Epithelial cell of proximal tubule (primary cell): ENCODE measurements around the gene GRB10. TPM values are rescaled to one million over a fixed set of nuclear protein-coding genes. Genes with fewer than 3 reads are reported as not detected.

Experiments
- DNase-seq: peaks from one replicate; pipeline ENCODE4 v3.0.0-alpha.2; 2011; ENCODE audit warnings: low read depth
- H3K4me3 ChIP-seq: 2 replicates; pipeline ENCODE4 v1.5.1; 2011; ENCODE audit warnings: low read depth, mild to moderate bottlenecking, low read length
- total RNA-seq: library from RNA; depleted of rRNA; stranded (reverse); fragments of >200 nt; gene quantifications from 2 replicates; pipeline ENCODE4 v1.2.3, GENCODE V29; 2015
- TF ChIP-seq, protein P1 (sequence below): conservative IDR thresholded peaks from 2 replicates; pipeline ENCODE4 v1.5.1; 2012; ENCODE audit warnings: low read depth, mild to moderate bottlenecking, low read length

Gene GRB10
- total RNA-seq, 1 donor from 2014 or later: 33.4 TPM

DNA sequence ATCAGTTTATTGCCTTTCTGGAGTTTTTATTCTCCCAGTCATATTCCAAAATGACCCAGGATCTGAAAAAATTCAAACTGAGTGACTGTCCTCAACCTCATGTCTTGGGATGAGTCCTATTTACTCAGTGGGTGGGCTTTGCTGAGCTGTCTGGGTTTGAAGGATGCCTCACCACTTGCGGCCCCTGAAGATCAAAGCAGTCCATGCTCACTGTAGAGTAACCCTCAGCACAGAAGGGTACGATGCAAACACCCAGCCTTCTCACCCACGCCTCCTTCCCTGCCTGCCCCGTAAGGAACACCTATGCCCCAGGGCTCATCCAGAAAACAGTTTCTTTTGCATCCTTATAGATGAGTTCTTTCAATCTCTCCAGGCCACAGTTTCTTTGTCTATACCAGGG, 42.2 kb upstream of the GRB10 start:
- no peak overlapping the region for H3K4me3 ChIP-seq
- no peak for DNase-seq
- TF ChIP-seq, protein P1, sequence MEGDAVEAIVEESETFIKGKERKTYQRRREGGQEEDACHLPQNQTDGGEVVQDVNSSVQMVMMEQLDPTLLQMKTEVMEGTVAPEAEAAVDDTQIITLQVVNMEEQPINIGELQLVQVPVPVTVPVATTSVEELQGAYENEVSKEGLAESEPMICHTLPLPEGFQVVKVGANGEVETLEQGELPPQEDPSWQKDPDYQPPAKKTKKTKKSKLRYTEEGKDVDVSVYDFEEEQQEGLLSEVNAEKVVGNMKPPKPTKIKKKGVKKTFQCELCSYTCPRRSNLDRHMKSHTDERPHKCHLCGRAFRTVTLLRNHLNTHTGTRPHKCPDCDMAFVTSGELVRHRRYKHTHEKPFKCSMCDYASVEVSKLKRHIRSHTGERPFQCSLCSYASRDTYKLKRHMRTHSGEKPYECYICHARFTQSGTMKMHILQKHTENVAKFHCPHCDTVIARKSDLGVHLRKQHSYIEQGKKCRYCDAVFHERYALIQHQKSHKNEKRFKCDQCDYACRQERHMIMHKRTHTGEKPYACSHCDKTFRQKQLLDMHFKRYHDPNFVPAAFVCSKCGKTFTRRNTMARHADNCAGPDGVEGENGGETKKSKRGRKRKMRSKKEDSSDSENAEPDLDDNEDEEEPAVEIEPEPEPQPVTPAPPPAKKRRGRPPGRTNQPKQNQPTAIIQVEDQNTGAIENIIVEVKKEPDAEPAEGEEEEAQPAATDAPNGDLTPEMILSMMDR: no peak

DNA sequence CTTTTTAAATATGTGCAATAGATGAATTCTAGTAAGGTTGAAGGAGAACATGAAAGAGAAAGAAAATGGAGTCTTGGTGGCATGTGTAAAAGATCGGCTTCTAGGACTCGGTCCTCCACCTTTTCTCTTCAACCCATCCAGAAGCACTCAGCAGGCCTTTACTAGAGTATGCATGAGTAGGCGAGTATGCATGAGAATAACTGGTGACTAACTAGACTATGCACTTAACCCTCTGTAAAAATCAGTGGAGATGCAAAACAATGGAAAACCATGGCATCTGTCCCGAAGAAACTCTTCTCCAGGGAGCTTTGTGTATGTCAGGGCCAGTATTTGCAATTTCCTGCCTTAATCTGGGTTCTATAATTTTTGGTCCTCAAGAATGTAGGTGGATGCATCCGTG, 40.0 kb upstream of the GRB10 start:
- TF ChIP-seq, protein P1: no peak
- H3K4me3 ChIP-seq: no peak overlapping the region
- DNase-seq: peak; percentile 69

DNA sequence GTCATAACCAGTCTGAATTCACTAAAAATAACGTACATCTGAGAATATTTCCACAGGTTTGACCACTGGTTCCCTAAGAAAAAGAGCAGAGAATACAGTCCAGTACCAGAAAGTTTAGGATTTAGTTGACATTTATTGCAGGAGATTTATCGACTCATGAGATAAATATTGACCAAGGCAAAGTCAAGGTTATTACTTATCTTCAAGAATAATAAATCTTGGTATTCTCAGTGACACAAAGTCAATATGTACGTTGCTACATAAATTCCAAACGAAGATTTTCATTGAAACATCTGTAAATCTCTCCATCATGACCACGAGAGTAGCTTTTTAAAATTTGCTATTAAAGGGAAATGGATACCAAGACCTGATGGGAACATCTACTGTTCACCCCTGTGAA, 39.4 kb upstream of the GRB10 start:
- DNase-seq: no peak
- TF ChIP-seq, protein P1: no peak
- H3K4me3 ChIP-seq: no peak overlapping the region

DNA sequence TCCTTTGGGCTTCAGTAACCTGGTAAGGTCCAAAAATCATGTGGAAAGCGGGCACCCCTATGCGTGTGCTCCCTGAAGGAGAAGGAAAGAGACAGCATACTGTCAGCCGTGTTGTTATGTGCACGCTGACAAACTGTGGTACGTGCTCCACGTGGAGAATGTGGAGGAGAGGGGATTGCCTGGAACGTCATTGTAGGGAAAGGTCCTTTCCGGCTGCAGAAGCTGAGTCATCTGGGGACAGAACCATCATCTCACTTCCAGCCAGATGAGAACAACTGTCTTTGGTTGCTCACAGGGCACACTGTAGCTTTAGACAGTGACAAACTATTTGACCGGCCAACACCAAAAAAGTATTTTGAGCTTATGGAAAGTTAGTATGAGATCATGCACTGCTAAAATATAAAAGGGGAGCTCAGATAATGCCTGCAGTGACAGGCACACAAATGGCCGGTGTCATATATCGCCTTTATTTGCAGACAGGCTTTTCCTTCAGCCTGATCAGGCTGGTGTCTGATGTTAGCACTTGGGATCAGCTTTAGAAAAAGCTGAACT, 38.8 kb upstream of the GRB10 start:
- no peak for DNase-seq
- H3K4me3 ChIP-seq: no peak overlapping the region
- TF ChIP-seq, protein P1: no peak

DNA sequence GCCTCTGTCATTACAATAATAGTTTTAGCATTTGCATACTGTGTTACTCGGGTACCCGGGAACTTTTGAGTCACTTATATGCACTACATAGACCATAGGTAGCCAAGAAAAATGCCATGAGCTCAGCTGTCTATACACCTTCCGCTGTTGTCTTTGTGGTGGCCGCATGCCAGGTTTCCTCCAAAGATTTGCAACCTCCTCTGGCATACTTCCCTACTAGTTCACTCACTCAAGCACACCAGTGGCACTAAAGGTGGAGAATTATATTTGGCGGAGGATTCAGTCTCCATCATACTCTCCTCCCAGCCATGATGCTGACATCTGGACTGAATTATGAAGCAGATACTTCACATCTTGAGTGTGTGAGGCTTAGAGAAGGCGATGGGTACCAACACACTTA, 35.6 kb upstream of the GRB10 start:
- DNase-seq: no peak
- TF ChIP-seq, protein P1: no peak
- no peak overlapping the region for H3K4me3 ChIP-seq

DNA sequence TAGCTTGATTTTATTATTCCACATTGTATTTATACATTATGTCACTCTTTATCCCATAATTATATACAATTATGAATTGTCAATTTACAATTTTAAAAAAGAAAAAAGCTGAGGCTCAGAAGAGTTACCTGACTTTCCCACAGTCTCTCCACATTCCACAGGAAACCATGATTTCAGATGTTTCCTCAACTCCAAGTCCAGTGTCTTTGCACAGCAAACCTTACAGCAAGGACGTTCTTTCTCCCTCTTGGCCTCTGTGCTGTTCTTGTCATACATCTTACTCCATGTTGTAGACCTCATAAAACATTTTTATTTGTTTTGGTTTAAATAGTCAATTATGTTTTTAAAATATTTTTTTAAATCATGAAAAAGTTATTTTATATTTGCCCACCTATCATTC, 34.9 kb upstream of the GRB10 start:
- no peak for DNase-seq
- TF ChIP-seq, protein P1: no peak
- no peak overlapping the region for H3K4me3 ChIP-seq

DNA sequence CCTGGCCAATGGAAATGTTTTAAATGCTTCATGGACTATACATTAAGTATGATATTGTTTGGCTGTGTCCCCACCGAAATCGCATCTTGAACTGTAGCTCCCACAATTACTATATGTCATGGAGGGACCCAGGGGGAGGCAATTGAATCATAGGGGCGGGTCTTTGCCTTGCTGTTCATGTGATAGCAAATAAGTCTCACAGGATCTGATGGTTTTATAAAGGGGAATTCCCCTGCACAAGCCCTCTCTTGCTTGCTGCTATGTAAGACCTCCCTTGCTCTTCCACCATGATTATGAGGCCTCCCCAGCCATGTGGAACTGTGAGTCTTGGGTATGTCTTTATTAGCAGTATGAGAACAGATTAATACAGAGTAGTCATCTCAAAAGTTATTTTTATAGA, 32.4 kb upstream of the GRB10 start:
- DNase-seq: no peak
- TF ChIP-seq, protein P1: no peak
- H3K4me3 ChIP-seq: no peak overlapping the region
